Kidney (tissue), 22 donors: ENCODE data around the gene EZR. TPM values are rescaled to one million over a fixed set of nuclear protein-coding genes. Genes with fewer than 3 reads are reported as not detected.
A peak's percentile ranks its signal among the peaks of the same experiment; 100 is the strongest.

Experiments used
- DNase-seq, 5 donors: peaks; one replicate each; pipeline ENCODE4 v3.0.0-alpha.2; 2013 to 2020
- FAIRE-seq: peaks from 2 replicates; lab custom pipeline; 2012; peaks lifted over from hg19 to GRCh38; lab: Jason Lieb, UNC
- H3K27ac ChIP-seq, 2 donors: one replicate each; pipeline ENCODE4 v1.7.0; 2013; ENCODE audit warnings: low read depth in 2 of 2, low read length in 2 of 2, inconsistent platforms in 1 of 2
- H3K27me3 ChIP-seq: one replicate; pipeline ENCODE4 v1.7.1; 2013; ENCODE audit warnings: low read length, inconsistent platforms; ENCODE audit not compliant: control insufficient read depth, insufficient read depth
- H3K36me3 ChIP-seq, 3 donors: one replicate each; pipeline versions ENCODE4 v1.7.0 to v1.7.1; 2013; ENCODE audit warnings: low read length in 3 of 3, control low read depth in 1 of 3, inconsistent platforms in 1 of 3; ENCODE audit not compliant: insufficient read depth in 3 of 3, control insufficient read depth in 2 of 3
- H3K4me1 ChIP-seq, 3 donors: one replicate each; pipeline versions ENCODE4 v1.7.0 to v1.7.1; 2013; ENCODE audit warnings: low read length in 3 of 3, inconsistent platforms in 1 of 3, low read depth in 1 of 3; ENCODE audit not compliant: control insufficient read depth in 2 of 3, insufficient read depth in 2 of 3
- H3K4me3 ChIP-seq, 3 donors: one replicate each; pipeline versions ENCODE4 v1.7.0 to v1.8.1; 2013; ENCODE audit warnings: low read length in 3 of 3, control low read depth in 1 of 3, inconsistent platforms in 1 of 3
- H3K9ac ChIP-seq, 3 donors: one replicate each; pipeline versions ENCODE4 v1.7.0 to v1.7.1; 2013; ENCODE audit warnings: low read length in 3 of 3, control low read depth in 1 of 3, inconsistent platforms in 1 of 3
- H3K9me3 ChIP-seq, 3 donors: one replicate each; pipeline versions ENCODE4 v1.7.0 to v1.7.1; 2013; ENCODE audit warnings: low read length in 3 of 3, control low read depth in 1 of 3, inconsistent platforms in 1 of 3; ENCODE audit not compliant: control insufficient read depth in 2 of 3, insufficient read depth in 1 of 3
- intact Hi-C: fragments of 100-400 bp; cut with DNase I; formaldehyde crosslinking; loops from one replicate; pipeline ENCODE4 v1.11.1; 2022
- long read RNA-seq, 10 donors: library from polyadenylated mRNA in 1 of 10; unstranded in 1 of 10; transcript quantifications; one replicate each; pipeline ENCODE4 v2.0.0 and lab custom pipeline, GENCODE V29; 2021 to 2026
- polyA plus RNA-seq: library from polyadenylated mRNA; stranded (reverse); fragments of 350-450 nt; fragmentation: Illumina TruSeq; extraction: RNeasy Lipid Tissue Mini Kit (QIAGEN cat#74804); gene quantifications from one replicate; pipeline ENCODE4 v1.2.3, GENCODE V29; 2014; ENCODE audit warnings: low read depth, low replicate concordance; ENCODE audit not compliant: insufficient read depth
- total RNA-seq: library from RNA; stranded (reverse); fragmentation: NEBNext Ultra II Directional; extraction: Animal tissue kit (Norgen Biotek cat#: 25700); gene quantifications from one replicate; pipeline ENCODE4 v1.2.1, GENCODE V29; 2021
- TF ChIP-seq, protein P1 (sequence below): IDR thresholded peaks from 3 replicates; pipeline ENCODE4 v1.5.1; 2012; ENCODE audit warnings: mild to moderate bottlenecking, moderate library complexity, borderline replicate concordance; ENCODE audit not compliant: insufficient read depth; ENCODE audit errors: extremely low read depth
- donor health status: control.
- donor health status: control.
- donor health status: control.
- donor health status: control.
- donor health status: control.
- donor health status: DM: yes; HTN: yes; CAD: no.
- donor health status: Normal renal cell carcinoma (clear cell type).

Gene EZR
- total RNA-seq: 636 TPM
- polyA plus RNA-seq: 154 TPM
- long read RNA-seq, donor 1, transcript EZR-202 (14 exons, 3,096 nt): major isoform, 9 of 63 reads
- long read RNA-seq, donor 1, transcript EZR-201 (13 exons, 3,068 nt): minor isoform, 5 of 63 reads
- long read RNA-seq, donor 1, partial matches to known transcripts: 49 of 63 reads
- long read RNA-seq, donor 1, other reads (novel, unspliced or antisense): 0 of 63 reads
- long read RNA-seq, donor 2, transcript EZR-201 (13 exons, 3,068 nt): major isoform, 12 of 83 reads
- long read RNA-seq, donor 2, transcript EZR-202 (14 exons, 3,096 nt): minor isoform, 6 of 83 reads
- long read RNA-seq, donor 2, partial matches to known transcripts: 65 of 83 reads
- long read RNA-seq, donor 2, other reads (novel, unspliced or antisense): 0 of 83 reads
- long read RNA-seq, donor 3, transcript EZR-201 (13 exons, 3,068 nt): minor isoform, 21 of 161 reads
- long read RNA-seq, donor 3, transcript EZR-202 (14 exons, 3,096 nt): major isoform, 27 of 161 reads
- long read RNA-seq, donor 3, partial matches to known transcripts: 106 of 161 reads
- long read RNA-seq, donor 3, other reads (novel, unspliced or antisense): 7 of 161 reads
- long read RNA-seq, donor 4, transcript EZR-202 (14 exons, 3,096 nt): minor isoform, 25 of 75 reads
- long read RNA-seq, donor 4, transcript EZR-201 (13 exons, 3,068 nt): major isoform, 27 of 75 reads
- long read RNA-seq, donor 4, partial matches to known transcripts: 18 of 75 reads
- long read RNA-seq, donor 4, other reads (novel, unspliced or antisense): 5 of 75 reads
- long read RNA-seq, donor 5, partial matches to known transcripts: 0 of 2 reads
- long read RNA-seq, donor 5, other reads (novel, unspliced or antisense): 0 of 2 reads
- long read RNA-seq, donor 6, transcript EZR-201 (13 exons, 3,068 nt): major isoform, 14 of 177 reads
- long read RNA-seq, donor 6, transcript EZR-202 (14 exons, 3,096 nt): minor isoform, 12 of 177 reads
- long read RNA-seq, donor 6, partial matches to known transcripts: 146 of 177 reads
- long read RNA-seq, donor 6, other reads (novel, unspliced or antisense): 5 of 177 reads
- long read RNA-seq, donor 7, transcript EZR-202 (14 exons, 3,096 nt): major isoform, 662 of 1,243 reads
- long read RNA-seq, donor 7, transcript EZR-201 (13 exons, 3,068 nt): minor isoform, 368 of 1,243 reads
- long read RNA-seq, donor 7, partial matches to known transcripts: 163 of 1,243 reads
- long read RNA-seq, donor 7, other reads (novel, unspliced or antisense): 50 of 1,243 reads
- long read RNA-seq, donor 8, transcript EZR-202 (14 exons, 3,096 nt): major isoform, 6 of 82 reads
- long read RNA-seq, donor 8, transcript EZR-201 (13 exons, 3,068 nt): major isoform, 6 of 82 reads
- long read RNA-seq, donor 8, partial matches to known transcripts: 70 of 82 reads
- long read RNA-seq, donor 8, other reads (novel, unspliced or antisense): 0 of 82 reads
- long read RNA-seq, donor 9, transcript EZR-202 (14 exons, 3,096 nt): major isoform, 7 of 78 reads
- long read RNA-seq, donor 9, transcript EZR-201 (13 exons, 3,068 nt): minor isoform, 6 of 78 reads
- long read RNA-seq, donor 9, partial matches to known transcripts: 65 of 78 reads
- long read RNA-seq, donor 9, other reads (novel, unspliced or antisense): 0 of 78 reads
- long read RNA-seq, donor 10, transcript EZR-201 (13 exons, 3,068 nt): major isoform, 13 of 117 reads
- long read RNA-seq, donor 10, partial matches to known transcripts: 101 of 117 reads
- long read RNA-seq, donor 10, other reads (novel, unspliced or antisense): 0 of 117 reads

DNA sequence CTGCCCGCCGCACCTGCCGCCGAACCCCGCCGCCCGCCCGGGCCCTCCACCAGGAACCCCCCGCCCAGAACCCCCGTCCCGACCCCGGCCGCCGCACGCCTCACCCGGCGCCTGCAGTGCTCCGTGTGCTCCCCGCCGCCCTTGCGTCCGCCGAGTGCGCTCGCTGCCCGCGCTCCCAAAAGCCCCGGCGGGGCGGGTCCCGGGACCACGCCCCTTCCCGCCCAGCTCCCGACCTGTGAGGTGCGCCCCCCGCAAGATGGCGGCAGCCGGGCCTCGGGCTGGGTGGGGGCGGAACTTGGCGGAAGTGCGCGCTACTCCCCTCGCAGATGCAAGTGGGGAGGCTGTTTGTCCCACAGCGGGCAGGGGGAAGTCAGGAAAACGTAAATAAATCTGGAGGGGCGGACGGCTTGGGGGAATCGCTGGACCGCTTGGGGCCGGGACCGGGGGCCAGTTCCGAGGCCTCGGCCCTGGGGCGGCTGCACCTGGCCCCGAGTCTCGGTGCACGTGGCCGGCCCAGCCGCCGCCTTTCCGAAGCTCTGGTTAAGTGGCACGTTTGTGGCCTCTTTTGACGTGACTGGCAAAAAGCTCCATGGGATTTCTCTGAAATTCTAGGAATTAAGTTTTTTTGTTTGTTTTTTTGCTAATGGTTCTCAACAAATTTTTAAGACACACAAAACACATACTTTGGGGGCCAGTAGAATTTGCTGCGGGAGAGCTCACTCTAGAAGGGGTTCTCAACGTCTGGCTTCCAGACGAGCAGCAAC lies at the start of gene EZR:
TSS of gene EZR (minus strand) at position 156 of the 764 bp plus-strand sequence. CDS start 1,275 bp downstream, outside the sequence.
- peak within 1 kb of the TSS in 1 of 3 donors; percentile 46 for H3K9ac ChIP-seq
- intact Hi-C loops: no loop called here
- peak within 1 kb of the TSS; percentile 35 to 84 (median 69) for H3K4me3 ChIP-seq
- H3K36me3 ChIP-seq: no peaks in the 10 kb centered on the region
- H3K27me3 ChIP-seq: no peaks in the 10 kb centered on the region
- FAIRE-seq (no peak), DNase-seq (peak; percentile 87 to 95 (median 93))
- no peaks in the 10 kb centered on the region for H3K9me3 ChIP-seq
- H3K4me1 ChIP-seq: peaks cover 0 to 4% (median 2%) of the 10 kb centered on the region in 3 donors
- H3K27ac ChIP-seq: peak within 1 kb of the TSS; percentile 90 to 92
- TF ChIP-seq, protein P1, sequence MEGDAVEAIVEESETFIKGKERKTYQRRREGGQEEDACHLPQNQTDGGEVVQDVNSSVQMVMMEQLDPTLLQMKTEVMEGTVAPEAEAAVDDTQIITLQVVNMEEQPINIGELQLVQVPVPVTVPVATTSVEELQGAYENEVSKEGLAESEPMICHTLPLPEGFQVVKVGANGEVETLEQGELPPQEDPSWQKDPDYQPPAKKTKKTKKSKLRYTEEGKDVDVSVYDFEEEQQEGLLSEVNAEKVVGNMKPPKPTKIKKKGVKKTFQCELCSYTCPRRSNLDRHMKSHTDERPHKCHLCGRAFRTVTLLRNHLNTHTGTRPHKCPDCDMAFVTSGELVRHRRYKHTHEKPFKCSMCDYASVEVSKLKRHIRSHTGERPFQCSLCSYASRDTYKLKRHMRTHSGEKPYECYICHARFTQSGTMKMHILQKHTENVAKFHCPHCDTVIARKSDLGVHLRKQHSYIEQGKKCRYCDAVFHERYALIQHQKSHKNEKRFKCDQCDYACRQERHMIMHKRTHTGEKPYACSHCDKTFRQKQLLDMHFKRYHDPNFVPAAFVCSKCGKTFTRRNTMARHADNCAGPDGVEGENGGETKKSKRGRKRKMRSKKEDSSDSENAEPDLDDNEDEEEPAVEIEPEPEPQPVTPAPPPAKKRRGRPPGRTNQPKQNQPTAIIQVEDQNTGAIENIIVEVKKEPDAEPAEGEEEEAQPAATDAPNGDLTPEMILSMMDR: no peak

DNA sequence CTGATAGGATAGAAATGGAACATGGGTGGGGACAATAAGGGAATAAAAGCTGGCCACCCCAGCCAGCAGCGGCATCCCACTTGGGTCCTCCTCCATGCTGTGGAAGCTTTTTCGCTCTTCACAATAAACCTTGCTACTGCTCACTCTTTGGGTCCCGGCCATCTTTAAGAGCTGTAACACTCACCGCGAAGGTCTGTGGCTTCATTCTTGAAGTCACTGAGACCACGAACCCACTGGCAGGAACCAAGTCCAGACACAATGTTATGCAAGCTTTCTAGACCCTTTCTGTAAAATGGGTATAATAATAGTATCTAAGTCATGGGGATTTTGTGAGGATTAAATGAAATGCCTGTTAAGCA lies 48.9 kb upstream of the EZR start:
- no peaks in the 10 kb centered on the region for H3K9me3 ChIP-seq
- H3K9ac ChIP-seq: no peak overlapping the region
- no peaks in the 10 kb centered on the region for H3K27me3 ChIP-seq
- H3K4me1 ChIP-seq: peaks cover 0 to 10% (median 4%) of the 10 kb centered on the region in 3 donors
- no peaks in the 10 kb centered on the region for H3K36me3 ChIP-seq
- H3K27ac ChIP-seq: peak overlapping the region in 1 of 2 donors; percentile 91
- no peak overlapping the region for H3K4me3 ChIP-seq
- TF ChIP-seq, protein P1: no peak
- DNase-seq (no peak), FAIRE-seq (no peak)
- intact Hi-C loops: no loop called here
